Suprapubic skin (tissue), 4 donors: ENCODE data around the gene ADAMTS9. TPM values are rescaled to one million over a fixed set of nuclear protein-coding genes. Genes with fewer than 3 reads are reported as not detected.

ENCODE experiments used
- DNase-seq, 2 donors: peaks; one replicate each; pipeline ENCODE4 v3.0.0-alpha.2; 2019; ENCODE audit warnings: low spot score in 2 of 2
- H3K27ac ChIP-seq: fragments of 200-600 bp; sonication (generic); one replicate; pipeline ENCODE4 v1.5.1; 2019
- H3K27me3 ChIP-seq: fragments of 200-600 bp; sonication (generic); one replicate; pipeline ENCODE4 v1.5.1; 2019
- H3K36me3 ChIP-seq: fragments of 200-600 bp; sonication (generic); one replicate; pipeline ENCODE4 v1.5.1; 2019
- H3K4me1 ChIP-seq: fragments of 200-600 bp; sonication (generic); one replicate; pipeline ENCODE4 v1.5.1; 2019
- H3K4me3 ChIP-seq: fragments of 200-600 bp; sonication (generic); one replicate; pipeline ENCODE4 v1.5.1; 2019; ENCODE audit warnings: mild to moderate bottlenecking
- H3K9me3 ChIP-seq: fragments of 200-600 bp; sonication (generic); one replicate; pipeline ENCODE4 v1.5.1; 2019
- CTCF ChIP-seq, 2 donors: fragments of 200-600 bp in 1 of 2; fragments of 450-650 bp in 1 of 2; sonication (generic) in 1 of 2; IDR thresholded peaks; one replicate each; pipeline ENCODE4 v1.5.1; 2016 to 2019; ENCODE audit warnings: antibody characterized with exemption in 2 of 2, mild to moderate bottlenecking in 1 of 2, moderate library complexity in 1 of 2
- EP300 ChIP-seq: sonication (generic); formaldehyde crosslinking; IDR thresholded peaks from one replicate; pipeline ENCODE4 v1.6.1; 2017; ENCODE audit warnings: antibody characterized with exemption
- POLR2A ChIP-seq, 2 donors: fragments of 450-650 bp; IDR thresholded peaks; one replicate each; pipeline ENCODE4 v1.6.1; 2017; ENCODE audit warnings: antibody characterized with exemption in 2 of 2, mild to moderate bottlenecking in 2 of 2, moderate library complexity in 2 of 2
- POLR2AphosphoS5 ChIP-seq, 3 donors: sonication (generic); formaldehyde crosslinking; IDR thresholded peaks; one replicate each; pipeline ENCODE4 v1.6.1; 2017; ENCODE audit warnings: antibody characterized with exemption in 3 of 3
- WGBS: methylation state at CpG from one replicate; pipeline ENCODE4 v1.1.5; 2018; 5-methylcytosine and 5-hydroxymethylcytosine counted together
- total RNA-seq, 4 donors: library from RNA; depleted of rRNA; stranded (reverse); fragments of >200 nt; gene quantifications; one replicate each; pipeline ENCODE4 v1.1.0, GENCODE V29; 2016

The ADAMTS9 gene
- total RNA-seq, 4 donors from 2014 or later: 7.8 to 32.8 (median 9.3) TPM

DNA sequence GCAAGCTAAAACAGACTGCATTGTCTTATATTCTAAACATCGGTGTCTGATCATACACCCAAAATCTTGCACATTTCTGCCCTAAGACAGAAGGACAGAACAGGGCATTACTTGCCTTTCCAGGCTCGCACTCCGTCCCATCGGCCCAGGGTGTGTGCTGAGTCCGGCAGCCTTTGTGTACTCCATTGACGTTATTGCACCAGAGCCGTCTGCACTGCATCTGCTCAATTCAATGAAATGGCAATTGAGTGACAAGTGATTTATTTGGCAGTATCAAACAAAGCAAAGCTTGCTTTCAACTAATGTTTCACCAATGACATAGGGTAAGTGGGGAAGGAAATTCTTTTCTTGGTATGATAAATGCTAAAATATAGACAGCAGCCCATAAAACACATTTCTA lies 40.0 kb downstream of the ADAMTS9 start:
- Histone ChIP-seq H3K27me3 (no peaks in the 10 kb centered on the region), H3K9me3 (no peaks in the 10 kb centered on the region), H3K36me3 (no peaks in the 10 kb centered on the region), H3K4me1 (peaks cover 6% of the 10 kb centered on the region), H3K4me3 (no peak overlapping the region), H3K27ac (no peak overlapping the region)
- TF ChIP-seq EP300: no peak
- TF ChIP-seq POLR2AphosphoS5 (IDR thresholded peaks at IDR 0.05): no peak
- no peak for TF ChIP-seq CTCF (IDR thresholded peaks at IDR 0.05)
- TF ChIP-seq POLR2A (IDR thresholded peaks at IDR 0.05): no peak
- 93% methylated on average over 7 of the region's 7 CpGs for whole genome bisulfite sequencing
- DNase-seq: no peak

- Histone ChIP-seq H3K4me1 (no peaks in the 10 kb centered on the region), H3K36me3 (no peaks in the 10 kb centered on the region), H3K9me3 (no peaks in the 10 kb centered on the region), H3K27me3 (no peaks in the 10 kb centered on the region), H3K4me3 (no peak overlapping the region), H3K27ac (no peak overlapping the region)
- TF ChIP-seq POLR2AphosphoS5 (IDR thresholded peaks at IDR 0.05) (no peak), POLR2A (IDR thresholded peaks at IDR 0.05) (no peak), CTCF (IDR thresholded peaks at IDR 0.05) (no peak), EP300 (no peak)
- no peak for DNase-seq
These were observed 42.6 kb downstream of the ADAMTS9 start for GRCh38 chr3:64645243-64645642.

DNA sequence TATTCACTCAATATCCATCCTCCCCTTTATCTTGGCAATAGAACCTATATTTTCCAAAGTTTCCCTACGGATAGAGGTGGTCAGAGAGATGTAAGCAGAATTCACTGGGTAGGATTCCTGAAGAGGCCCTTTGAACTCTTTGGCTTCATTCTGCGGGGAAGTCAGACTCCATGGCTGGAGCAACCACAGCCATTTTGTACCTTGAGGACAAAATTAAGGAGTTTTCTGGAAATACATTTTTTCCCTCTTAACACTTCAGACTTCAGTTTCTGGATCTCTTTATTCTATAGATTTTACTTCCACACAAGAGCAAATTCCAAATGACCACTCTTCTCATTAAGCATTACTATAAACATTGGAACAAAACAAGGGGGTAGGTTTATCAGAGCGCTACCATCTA lies 43.3 kb downstream of the ADAMTS9 start:
- H3K4me3 ChIP-seq: no peak overlapping the region
- 94% methylated on average over 3 of the region's 3 CpGs for WGBS
- H3K36me3 ChIP-seq: no peaks in the 10 kb centered on the region
- DNase-seq: no peak
- no peak overlapping the region for H3K27ac ChIP-seq
- TF ChIP-seq POLR2A (IDR thresholded peaks at IDR 0.05) (no peak), EP300 (no peak), CTCF (IDR thresholded peaks at IDR 0.05) (no peak), POLR2AphosphoS5 (IDR thresholded peaks at IDR 0.05) (no peak)
- no peaks in the 10 kb centered on the region for H3K27me3 ChIP-seq
- no peaks in the 10 kb centered on the region for H3K9me3 ChIP-seq
- H3K4me1 ChIP-seq: no peaks in the 10 kb centered on the region

DNA sequence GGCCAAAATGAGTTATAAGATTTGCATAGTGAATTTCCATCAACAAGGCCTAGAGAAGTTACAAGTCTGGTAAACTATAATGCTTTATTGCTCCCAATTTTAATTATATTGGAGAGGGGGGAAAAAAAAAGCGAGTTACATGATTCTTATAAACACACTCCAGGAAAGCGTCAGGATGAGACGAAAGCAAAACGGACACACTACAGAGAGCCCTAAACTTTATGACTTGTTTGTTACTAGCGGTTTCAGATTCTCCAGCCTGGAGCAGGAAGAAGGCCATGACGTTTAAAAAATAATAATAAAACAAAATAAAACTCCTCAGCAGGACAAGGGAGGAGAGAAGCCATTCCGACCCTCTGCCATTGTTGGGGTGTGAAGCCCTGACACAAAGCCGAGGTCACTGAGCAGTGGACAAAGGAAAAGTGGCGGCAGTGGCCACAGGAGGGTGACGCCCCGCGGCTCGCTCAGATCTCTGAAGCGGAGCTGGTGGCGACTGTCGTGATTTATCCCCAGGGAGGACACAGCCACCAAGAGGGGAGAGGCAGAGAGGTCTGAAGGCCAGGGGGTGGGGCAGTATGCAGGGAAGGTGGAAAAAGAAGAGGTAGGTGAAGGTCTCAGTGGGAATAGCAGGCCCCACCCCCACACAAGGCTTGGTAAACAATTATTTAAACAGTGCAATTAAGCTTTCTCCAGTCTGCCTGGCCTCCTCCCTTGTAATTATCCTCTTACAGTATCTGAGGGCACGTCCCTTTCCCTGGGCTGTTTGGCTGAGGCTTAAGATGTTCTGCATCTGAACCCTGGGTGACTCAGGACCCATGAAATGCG lies 45.3 kb downstream of the ADAMTS9 start:
- TF ChIP-seq POLR2AphosphoS5 (IDR thresholded peaks at IDR 0.05): no peak
- TF ChIP-seq POLR2A (IDR thresholded peaks at IDR 0.05): no peak
- TF ChIP-seq EP300: no peak
- TF ChIP-seq CTCF (IDR thresholded peaks at IDR 0.05): no peak
- Histone ChIP-seq H3K9me3 (no peaks in the 10 kb centered on the region), H3K4me3 (no peak overlapping the region), H3K27ac (no peak overlapping the region), H3K36me3 (no peaks in the 10 kb centered on the region), H3K4me1 (no peaks in the 10 kb centered on the region), H3K27me3 (no peaks in the 10 kb centered on the region)
- WGBS: 84% methylated on average over 18 of the region's 18 CpGs
- no peak for DNase-seq

DNA sequence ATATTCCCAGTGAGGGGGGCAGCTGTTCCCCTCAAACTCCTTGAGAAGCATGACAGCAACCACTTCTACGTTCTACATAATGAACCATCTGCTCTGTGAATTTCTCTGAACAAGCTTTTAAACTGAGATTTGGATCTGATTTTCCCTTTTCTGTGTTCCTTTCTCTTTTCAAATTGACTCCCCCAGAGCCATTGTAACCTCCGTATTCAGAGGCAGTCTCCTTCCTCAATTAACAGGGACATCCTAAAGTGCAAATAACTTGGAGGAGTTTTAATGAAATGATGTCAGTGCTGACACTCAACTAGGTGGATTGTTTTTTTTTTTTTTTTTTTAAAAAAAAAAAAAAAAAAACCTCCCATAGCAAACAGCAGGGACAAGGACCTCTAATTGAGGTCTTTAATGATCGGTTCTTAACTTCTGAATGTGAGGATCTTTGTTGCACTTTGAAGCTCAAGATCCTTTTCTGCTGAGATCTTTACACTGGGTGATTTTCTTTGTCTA lies 48.8 kb downstream of the ADAMTS9 start:
- no peaks in the 10 kb centered on the region for H3K4me1 ChIP-seq
- WGBS: 81% methylated on average over 3 of the region's 3 CpGs
- no peak overlapping the region for H3K27ac ChIP-seq
- H3K27me3 ChIP-seq: no peaks in the 10 kb centered on the region
- DNase-seq: no peak
- H3K36me3 ChIP-seq: no peaks in the 10 kb centered on the region
- TF ChIP-seq CTCF (IDR thresholded peaks at IDR 0.05): no peak
- TF ChIP-seq EP300: no peak
- TF ChIP-seq POLR2AphosphoS5 (IDR thresholded peaks at IDR 0.05): no peak
- no peak for TF ChIP-seq POLR2A (IDR thresholded peaks at IDR 0.05)
- H3K4me3 ChIP-seq: no peak overlapping the region
- H3K9me3 ChIP-seq: no peaks in the 10 kb centered on the region
